ENCODE results near the gene CSF1R. TPM values are rescaled to one million over a fixed set of nuclear protein-coding genes. Genes with fewer than 3 reads are reported as not detected.
A peak's percentile ranks its signal among the peaks of the same experiment; 100 is the strongest.
"Not testable (repeated sequence)": the region's sequence is repeated elsewhere in the genome, so short reads cannot be mapped to it uniquely, and the experiment has no call there.

CSF1R gene
- total RNA-seq, 1 donor from 2014 or later = 31.3 TPM

DNA sequence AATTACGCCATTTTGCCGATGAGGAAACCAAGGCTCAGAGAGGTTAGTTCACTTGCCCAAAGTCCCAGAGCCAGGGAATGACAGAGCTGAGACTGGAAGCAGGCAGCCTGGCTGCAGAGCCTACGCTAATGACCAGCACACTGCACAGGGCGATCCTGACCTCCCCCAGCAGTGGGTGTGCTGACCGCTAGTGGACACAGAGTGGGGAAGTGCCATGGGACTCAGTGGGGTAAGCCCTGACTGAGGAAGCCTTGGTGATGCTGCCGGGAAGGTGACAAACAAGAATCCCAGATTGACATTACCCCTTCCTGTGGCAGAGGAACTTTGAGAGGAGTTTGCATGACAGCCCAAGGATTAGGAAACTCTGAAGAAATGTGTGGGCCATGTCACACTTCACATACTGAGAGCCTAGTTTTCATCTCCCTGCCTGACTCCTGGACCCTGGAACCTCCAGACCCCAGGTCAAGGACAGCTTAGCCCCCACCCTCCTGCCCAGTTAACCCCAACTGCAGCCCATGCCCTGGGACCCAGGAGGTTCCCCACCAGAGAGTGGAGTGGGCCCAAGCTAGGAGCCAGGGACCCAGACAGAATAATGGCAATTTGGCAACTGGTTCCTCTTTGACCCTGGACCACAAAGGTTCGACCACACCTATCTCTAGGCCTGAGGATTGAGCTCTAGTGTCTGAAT lies 19.7 kb upstream of the CSF1R start:
- Histone ChIP-seq H3K27me3 (ENCODE audit: control insufficient read depth in 3 of 3, insufficient read depth in 3 of 3, low read length in 3 of 3) (no peaks in the 10 kb centered on the region), H3K4me1 (ENCODE audit: control insufficient read depth in 3 of 3, insufficient read depth in 3 of 3, low read length in 3 of 3) (peaks cover 0 to 5% (median 0%) of the 10 kb centered on the region in 3 donors), H3K9me3 (ENCODE audit: control insufficient read depth in 3 of 3, low read length in 3 of 3) (no peaks in the 10 kb centered on the region), H3K9ac (ENCODE audit: low read depth in 1 of 3, low read length in 3 of 3) (no peak overlapping the region), H3K4me3 (ENCODE audit: low read length in 3 of 3) (no peak overlapping the region), H3K36me3 (ENCODE audit: control insufficient read depth in 3 of 3, insufficient read depth in 3 of 3, low read length in 3 of 3) (no peaks in the 10 kb centered on the region), H3K27ac (ENCODE audit: low read depth, low read length) (no peak overlapping the region)

DNA sequence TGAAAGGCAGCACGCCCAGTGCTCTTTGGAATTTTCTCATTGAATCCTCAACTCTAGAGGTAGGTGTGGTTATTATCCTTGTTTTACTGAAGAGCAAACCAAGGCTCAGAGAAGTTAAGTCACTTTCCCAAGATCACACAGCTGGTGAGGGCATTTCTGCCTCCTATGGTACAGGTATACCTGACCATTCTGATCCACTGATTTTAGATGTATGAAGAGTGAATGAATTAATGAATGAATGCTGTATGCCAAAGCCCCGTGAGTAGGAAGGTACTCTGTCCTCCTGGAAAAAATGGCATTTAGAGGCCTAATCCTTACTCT lies 18.2 kb upstream of the CSF1R start:
- H3K9me3 ChIP-seq (ENCODE audit: control insufficient read depth in 3 of 3, low read length in 3 of 3) = no peaks in the 10 kb centered on the region
- no peak overlapping the region for H3K27ac ChIP-seq (ENCODE audit: low read depth, low read length)
- H3K9ac ChIP-seq (ENCODE audit: low read depth in 1 of 3, low read length in 3 of 3) = no peak overlapping the region
- no peaks in the 10 kb centered on the region for H3K36me3 ChIP-seq (ENCODE audit: control insufficient read depth in 3 of 3, insufficient read depth in 3 of 3, low read length in 3 of 3)
- no peaks in the 10 kb centered on the region for H3K27me3 ChIP-seq (ENCODE audit: control insufficient read depth in 3 of 3, insufficient read depth in 3 of 3, low read length in 3 of 3)
- H3K4me3 ChIP-seq (ENCODE audit: low read length in 3 of 3) = no peak overlapping the region
- peaks cover 0 to 5% (median 0%) of the 10 kb centered on the region in 3 donors for H3K4me1 ChIP-seq (ENCODE audit: control insufficient read depth in 3 of 3, insufficient read depth in 3 of 3, low read length in 3 of 3)

DNA sequence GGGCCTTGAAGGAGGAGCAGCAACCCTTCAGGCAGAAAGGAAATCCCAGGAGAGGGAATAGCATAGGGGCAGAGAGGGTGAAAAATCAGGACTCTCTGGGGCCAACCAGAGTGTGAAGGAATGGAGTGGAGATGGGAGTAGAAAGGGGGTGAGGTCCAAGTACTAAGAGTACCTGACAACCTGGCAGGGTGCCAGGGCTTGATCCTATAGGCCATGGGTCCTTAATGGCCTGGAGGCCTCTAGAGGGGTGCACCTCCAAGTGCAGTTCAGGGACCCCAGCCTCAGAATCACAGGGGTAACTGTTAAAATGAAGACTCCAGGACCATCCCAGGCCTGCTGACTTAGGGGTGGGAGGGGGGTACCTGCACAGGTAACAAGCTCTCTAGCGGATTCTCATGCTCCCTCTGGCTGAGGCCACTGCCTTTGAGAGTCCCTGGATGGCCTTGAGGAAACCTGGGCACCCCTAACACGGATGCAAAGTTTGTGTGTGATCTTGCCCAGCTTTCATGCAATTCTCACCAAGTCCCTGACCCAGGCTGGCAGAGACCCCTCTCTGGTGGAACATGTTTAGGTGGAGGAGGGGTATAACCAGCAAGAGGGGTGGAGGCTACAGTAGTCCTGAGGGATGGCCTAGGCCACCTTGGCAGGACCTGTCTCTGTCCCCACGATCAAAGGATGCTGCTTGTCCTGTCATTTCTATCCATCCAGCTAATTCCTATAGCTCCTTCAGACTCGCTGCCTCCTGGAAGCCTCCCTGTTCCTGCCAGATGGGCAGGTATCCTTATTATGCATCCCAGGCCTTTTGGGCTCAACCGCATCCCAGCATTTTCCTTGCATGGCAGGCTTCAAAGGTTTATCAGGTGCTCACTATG lies 17.6 kb upstream of the CSF1R start:
- H3K9me3 ChIP-seq (ENCODE audit: control insufficient read depth in 3 of 3, low read length in 3 of 3) = no peaks in the 10 kb centered on the region
- no peaks in the 10 kb centered on the region for H3K27me3 ChIP-seq (ENCODE audit: control insufficient read depth in 3 of 3, insufficient read depth in 3 of 3, low read length in 3 of 3)
- H3K9ac ChIP-seq (ENCODE audit: low read depth in 1 of 3, low read length in 3 of 3) = no peak overlapping the region
- H3K4me1 ChIP-seq (ENCODE audit: control insufficient read depth in 3 of 3, insufficient read depth in 3 of 3, low read length in 3 of 3) = peaks cover 0 to 5% (median 0%) of the 10 kb centered on the region in 3 donors
- no peaks in the 10 kb centered on the region for H3K36me3 ChIP-seq (ENCODE audit: control insufficient read depth in 3 of 3, insufficient read depth in 3 of 3, low read length in 3 of 3)
- H3K4me3 ChIP-seq (ENCODE audit: low read length in 3 of 3) = no peak overlapping the region
- no peak overlapping the region for H3K27ac ChIP-seq (ENCODE audit: low read depth, low read length)

DNA sequence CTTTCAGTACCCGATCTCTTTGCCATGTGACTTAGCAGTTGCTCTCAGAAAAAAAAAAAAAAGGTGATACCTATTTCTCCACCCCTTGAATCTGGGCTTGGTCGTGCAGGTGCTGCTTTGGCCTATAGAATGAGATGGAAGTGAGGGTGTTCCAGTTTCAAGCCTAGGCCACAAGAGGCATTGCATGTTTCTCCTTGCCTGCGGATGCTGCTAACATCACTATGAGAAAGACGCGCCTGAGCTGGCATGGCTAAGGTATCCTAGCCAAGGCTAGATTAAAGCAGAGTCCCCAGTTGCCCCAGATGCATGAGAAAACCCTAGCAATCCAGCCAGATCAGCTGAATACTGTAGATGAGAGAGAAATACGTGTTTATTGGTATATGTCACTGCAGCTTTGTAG lies 14.7 kb upstream of the CSF1R start:
- Histone ChIP-seq H3K36me3 (ENCODE audit: control insufficient read depth in 3 of 3, insufficient read depth in 3 of 3, low read length in 3 of 3) (no peaks in the 10 kb centered on the region), H3K9me3 (ENCODE audit: control insufficient read depth in 3 of 3, low read length in 3 of 3) (no peaks in the 10 kb centered on the region), H3K27ac (ENCODE audit: low read depth, low read length) (no peak overlapping the region), H3K27me3 (ENCODE audit: control insufficient read depth in 3 of 3, insufficient read depth in 3 of 3, low read length in 3 of 3) (no peaks in the 10 kb centered on the region), H3K4me1 (ENCODE audit: control insufficient read depth in 3 of 3, insufficient read depth in 3 of 3, low read length in 3 of 3) (no peaks in the 10 kb centered on the region), H3K9ac (ENCODE audit: low read depth in 1 of 3, low read length in 3 of 3) (no peak overlapping the region), H3K4me3 (ENCODE audit: low read length in 3 of 3) (no peak overlapping the region)

DNA sequence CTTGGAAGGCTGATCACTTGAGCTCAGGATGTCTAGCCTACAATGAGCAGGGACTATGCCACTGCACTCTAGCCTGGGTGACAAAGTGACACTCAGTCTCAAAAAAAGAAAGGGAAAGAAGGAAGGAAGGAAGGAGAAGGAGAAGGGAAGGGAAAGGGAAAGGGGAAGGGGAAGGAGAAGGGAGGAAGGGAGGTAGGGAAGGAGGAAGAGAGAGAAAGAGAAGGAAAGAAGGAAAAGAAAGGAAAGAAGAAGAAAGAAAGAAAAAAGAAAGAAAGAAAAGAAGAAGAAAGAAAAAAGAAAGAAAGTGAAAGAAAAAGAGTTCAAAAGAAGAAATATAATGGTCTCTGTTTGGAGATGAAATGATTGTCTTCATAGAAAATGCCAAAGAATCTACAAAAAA lies 10.8 kb upstream of the CSF1R start:
- Histone ChIP-seq H3K4me1 (ENCODE audit: control insufficient read depth in 3 of 3, insufficient read depth in 3 of 3, low read length in 3 of 3) (no peaks in the 10 kb centered on the region), H3K36me3 (ENCODE audit: control insufficient read depth in 3 of 3, insufficient read depth in 3 of 3, low read length in 3 of 3) (no peaks in the 10 kb centered on the region), H3K4me3 (ENCODE audit: low read length in 3 of 3) (no peak overlapping the region), H3K27ac (ENCODE audit: low read depth, low read length) (no peak overlapping the region), H3K9ac (ENCODE audit: low read depth in 1 of 3, low read length in 3 of 3) (no peak overlapping the region), H3K9me3 (ENCODE audit: control insufficient read depth in 3 of 3, low read length in 3 of 3) (no peaks in the 10 kb centered on the region), H3K27me3 (ENCODE audit: control insufficient read depth in 3 of 3, insufficient read depth in 3 of 3, low read length in 3 of 3) (no peaks in the 10 kb centered on the region)

DNA sequence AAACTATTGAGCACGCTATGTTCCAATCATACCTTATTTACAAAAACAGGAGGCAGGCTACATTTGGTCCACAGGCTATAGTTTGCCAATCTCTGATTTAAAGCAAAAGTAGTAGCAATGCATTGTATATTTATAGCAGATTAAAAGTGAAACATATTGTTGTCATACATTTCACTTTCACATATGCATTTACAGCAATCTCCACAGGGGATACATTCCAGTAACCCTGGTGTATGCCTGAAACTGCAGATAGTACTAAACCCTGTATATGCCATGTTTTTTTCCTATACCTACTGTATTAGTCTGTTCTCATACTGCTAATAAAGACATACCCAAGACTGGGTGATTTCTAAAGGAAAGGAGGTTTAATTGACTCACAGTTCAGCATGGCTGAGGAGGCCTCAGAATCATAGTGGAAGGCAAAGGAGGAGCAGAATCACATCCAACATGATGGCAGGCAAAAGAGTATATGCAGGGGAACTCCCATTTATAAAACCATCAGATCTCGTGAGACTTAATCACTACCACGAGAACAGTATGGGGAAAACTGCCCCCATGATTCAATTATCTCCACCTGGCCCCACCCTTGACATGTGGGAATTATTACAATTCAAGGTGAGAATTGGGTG lies 5.9 kb upstream of the CSF1R start:
- no peaks in the 10 kb centered on the region for H3K27me3 ChIP-seq (ENCODE audit: control insufficient read depth in 3 of 3, insufficient read depth in 3 of 3, low read length in 3 of 3)
- H3K4me3 ChIP-seq (ENCODE audit: low read length in 3 of 3) = no peak overlapping the region
- no peak overlapping the region for H3K27ac ChIP-seq (ENCODE audit: low read depth, low read length)
- H3K9ac ChIP-seq (ENCODE audit: low read depth in 1 of 3, low read length in 3 of 3) = no peak overlapping the region
- no peaks in the 10 kb centered on the region for H3K9me3 ChIP-seq (ENCODE audit: control insufficient read depth in 3 of 3, low read length in 3 of 3)
- H3K36me3 ChIP-seq (ENCODE audit: control insufficient read depth in 3 of 3, insufficient read depth in 3 of 3, low read length in 3 of 3) = no peaks in the 10 kb centered on the region
- H3K4me1 ChIP-seq (ENCODE audit: control insufficient read depth in 3 of 3, insufficient read depth in 3 of 3, low read length in 3 of 3) = no peaks in the 10 kb centered on the region

DNA sequence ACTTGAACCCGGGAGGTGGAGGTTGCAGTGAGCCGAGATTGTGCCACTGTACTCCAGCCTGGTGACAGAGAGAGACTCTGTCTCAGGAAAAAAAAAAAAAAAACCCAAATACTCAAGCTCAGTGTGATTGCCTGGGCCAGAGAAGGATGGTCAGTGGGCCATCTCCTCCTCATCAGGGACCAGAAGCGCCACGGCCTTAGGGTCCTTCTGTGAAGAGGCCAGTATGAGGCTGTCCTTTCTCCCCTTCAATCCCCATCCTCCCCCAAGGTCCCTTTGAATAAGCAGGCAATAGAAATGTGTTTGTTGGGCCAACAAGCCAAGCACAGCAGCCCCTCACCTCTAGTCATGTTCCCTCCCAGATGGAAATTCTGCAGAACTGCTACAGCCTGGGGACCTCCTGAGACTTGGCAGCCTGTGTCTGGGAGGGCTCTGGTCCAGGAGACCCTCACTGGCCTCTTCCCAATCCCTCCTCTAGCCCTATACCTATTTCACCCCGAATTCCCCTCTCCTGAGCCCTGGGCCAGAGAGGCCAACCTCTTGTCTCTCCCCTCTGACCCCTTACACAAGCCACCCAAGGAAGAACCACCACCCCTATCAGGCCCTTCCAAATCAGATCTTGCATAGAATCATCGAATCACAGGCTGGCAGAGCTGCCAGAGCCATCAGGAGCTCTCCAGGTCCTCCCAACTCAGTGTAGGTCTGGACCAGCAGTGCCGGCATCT lies 1.0 kb downstream of the CSF1R start:
- Histone ChIP-seq H3K9me3 (ENCODE audit: control insufficient read depth in 3 of 3, low read length in 3 of 3) (no peaks in the 10 kb centered on the region), H3K9ac (ENCODE audit: low read depth in 1 of 3, low read length in 3 of 3) (peak overlapping the region in 2 of 3 donors; percentile 32 to 33), H3K4me1 (ENCODE audit: control insufficient read depth in 3 of 3, insufficient read depth in 3 of 3, low read length in 3 of 3) (peaks cover 0 to under 1% (median 0%) of the 10 kb centered on the region in 3 donors), H3K27me3 (ENCODE audit: control insufficient read depth in 3 of 3, insufficient read depth in 3 of 3, low read length in 3 of 3) (peaks cover 0 to 8% (median 4%) of the 10 kb centered on the region in 3 donors), H3K27ac (ENCODE audit: low read depth, low read length) (peak overlapping the region; percentile 36), H3K36me3 (ENCODE audit: control insufficient read depth in 3 of 3, insufficient read depth in 3 of 3, low read length in 3 of 3) (no peaks in the 10 kb centered on the region), H3K4me3 (ENCODE audit: low read length in 3 of 3) (peak overlapping the region in 1 of 3 donors; percentile 40)

DNA sequence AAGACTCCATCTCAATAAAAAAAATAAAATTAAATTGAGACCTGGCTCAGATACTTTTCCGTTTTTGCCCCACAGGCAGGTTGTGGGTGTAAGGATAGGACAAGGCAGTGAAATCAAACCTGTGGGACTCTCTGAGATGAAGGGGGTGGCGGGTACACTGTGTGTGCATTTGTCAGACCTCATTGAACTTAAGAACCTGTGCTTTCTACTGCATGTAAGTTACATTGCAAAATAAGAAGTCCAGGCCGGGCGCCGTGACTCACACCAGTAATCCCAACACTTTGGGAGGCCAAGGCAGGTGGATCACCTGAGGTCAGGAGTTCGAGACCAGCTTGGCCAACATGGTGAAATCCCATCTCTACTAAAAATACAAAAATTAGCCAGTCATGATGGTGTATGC lies 1.6 kb downstream of the CSF1R start:
- H3K27ac ChIP-seq (ENCODE audit: low read depth, low read length) = peak overlapping the region; percentile 36
- H3K9ac ChIP-seq (ENCODE audit: low read depth in 1 of 3, low read length in 3 of 3); H3K9me3 ChIP-seq (ENCODE audit: control insufficient read depth in 3 of 3, low read length in 3 of 3); H3K4me3 ChIP-seq (ENCODE audit: low read length in 3 of 3); H3K36me3 ChIP-seq (ENCODE audit: control insufficient read depth in 3 of 3, insufficient read depth in 3 of 3, low read length in 3 of 3); H3K4me1 ChIP-seq (ENCODE audit: control insufficient read depth in 3 of 3, insufficient read depth in 3 of 3, low read length in 3 of 3); H3K27me3 ChIP-seq (ENCODE audit: control insufficient read depth in 3 of 3, insufficient read depth in 3 of 3, low read length in 3 of 3): not testable (repeated sequence)

DNA sequence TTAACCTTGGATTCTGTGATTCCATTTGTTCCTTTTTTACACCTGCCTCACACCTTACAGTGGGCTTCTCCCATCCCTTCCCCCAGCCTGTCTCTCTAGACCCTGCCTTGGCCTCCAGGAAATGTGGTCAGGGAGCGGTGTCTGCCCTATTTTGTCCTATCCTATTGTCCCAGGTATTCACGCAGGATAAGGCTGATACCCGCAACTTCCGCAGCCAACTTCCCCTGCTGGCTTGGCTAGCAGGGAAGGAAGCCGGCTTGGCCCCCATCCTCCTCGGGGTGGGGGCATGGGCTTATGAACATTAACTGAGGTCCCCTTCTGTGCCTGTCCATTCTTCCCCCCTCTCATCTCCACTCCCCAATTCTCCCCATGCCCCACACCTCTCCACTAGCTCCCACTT lies 3.5 kb downstream of the CSF1R start:
- Histone ChIP-seq H3K4me1 (ENCODE audit: control insufficient read depth in 3 of 3, insufficient read depth in 3 of 3, low read length in 3 of 3) (peaks cover 0 to 6% (median 0%) of the 10 kb centered on the region in 3 donors), H3K9me3 (ENCODE audit: control insufficient read depth in 3 of 3, low read length in 3 of 3) (no peaks in the 10 kb centered on the region), H3K27me3 (ENCODE audit: control insufficient read depth in 3 of 3, insufficient read depth in 3 of 3, low read length in 3 of 3) (peaks cover 0 to 8% (median 4%) of the 10 kb centered on the region in 3 donors), H3K9ac (ENCODE audit: low read depth in 1 of 3, low read length in 3 of 3) (no peak overlapping the region), H3K27ac (ENCODE audit: low read depth, low read length) (peak overlapping the region; percentile 40), H3K4me3 (ENCODE audit: low read length in 3 of 3) (no peak overlapping the region), H3K36me3 (ENCODE audit: control insufficient read depth in 3 of 3, insufficient read depth in 3 of 3, low read length in 3 of 3) (no peaks in the 10 kb centered on the region)

Measured in skeletal muscle tissue (tissue), 4 donors.